Mesendoderm (in vitro differentiated cells): Measurements from ENCODE around the gene RPP38.

Experiments
- DNase-seq: peaks from one replicate; pipeline ENCODE4 v3.0.0; 2013
- H2AK5ac ChIP-seq: 2 replicates; pipeline ENCODE4 v1.6.1; 2013; ENCODE audit warnings: low read length, inconsistent platforms
- H2BK120ac ChIP-seq: 2 replicates; pipeline ENCODE4 v1.6.1; 2013; ENCODE audit warnings: low read depth, mild to moderate bottlenecking, low read length, moderate library complexity, mixed read lengths
- H2BK15ac ChIP-seq: replicated peaks from 2 replicates; pipeline ENCODE4 v1.6.1; 2013; ENCODE audit warnings: low read depth, mild to moderate bottlenecking, moderate library complexity
- H2BK5ac ChIP-seq: 2 replicates; pipeline ENCODE4 v1.6.1; 2013; ENCODE audit warnings: low read length, inconsistent platforms
- H3K18ac ChIP-seq: 2 replicates; pipeline ENCODE4 v1.6.1; 2013; ENCODE audit warnings: mild to moderate bottlenecking, low read length, mixed read lengths
- H3K23ac ChIP-seq: one replicate; pipeline ENCODE4 v1.6.1; 2013; ENCODE audit warnings: low read length
- H3K27ac ChIP-seq: 2 replicates; pipeline ENCODE4 v1.5.1; 2013; ENCODE audit warnings: low read depth, mild to moderate bottlenecking, inconsistent platforms, low read length, moderate library complexity
- H3K27me3 ChIP-seq: 2 replicates; pipeline ENCODE4 v1.6.1; 2013; ENCODE audit warnings: low read length, control low read depth, mild to moderate bottlenecking, inconsistent platforms; ENCODE audit not compliant: insufficient read depth, poor library complexity
- H3K36me3 ChIP-seq: 2 replicates; pipeline ENCODE4 v1.6.1; 2013; ENCODE audit warnings: low read length, inconsistent platforms; ENCODE audit not compliant: control insufficient read depth, insufficient read depth
- H3K4ac ChIP-seq: one replicate; pipeline ENCODE4 v1.6.1; 2013; ENCODE audit warnings: low read depth, mild to moderate bottlenecking, low read length, moderate library complexity
- H3K4me1 ChIP-seq: 2 replicates; pipeline ENCODE4 v1.6.1; 2013; ENCODE audit warnings: low read depth, low read length, inconsistent platforms; ENCODE audit not compliant: control insufficient read depth
- H3K4me2 ChIP-seq: 2 replicates; pipeline ENCODE4 v1.6.1; 2013; ENCODE audit warnings: low read length
- H3K4me3 ChIP-seq: 2 replicates; pipeline ENCODE4 v1.5.1; 2013; ENCODE audit warnings: mild to moderate bottlenecking, low read length
- H3K56ac ChIP-seq: one replicate; pipeline ENCODE4 v1.6.1; 2013; ENCODE audit warnings: low read length
- H3K79me1 ChIP-seq: 2 replicates; pipeline ENCODE4 v1.6.1; 2013; ENCODE audit warnings: low read length, inconsistent platforms
- H3K79me2 ChIP-seq: 2 replicates; pipeline ENCODE4 v1.6.1; 2013; ENCODE audit warnings: mild to moderate bottlenecking, low read length; ENCODE audit not compliant: control insufficient read depth, insufficient read depth
- H3K9ac ChIP-seq: 2 replicates; pipeline ENCODE4 v1.6.1; 2013; ENCODE audit warnings: low read length, inconsistent platforms
- H4K5ac ChIP-seq: one replicate; pipeline ENCODE4 v1.6.1; 2013; ENCODE audit warnings: low read length
- H4K8ac ChIP-seq: one replicate; pipeline ENCODE4 v1.6.1; 2013; ENCODE audit warnings: low read depth, mild to moderate bottlenecking, control low read depth, low read length, moderate library complexity
- WGBS: extraction: QIAGEN DNeasy Blood & Tissue Kit; methylation state at CpG from one replicate; pipeline ENCODE4 v1.1.7; 2013; ENCODE audit warnings: low lambda C conversion rate, missing lambda C conversion rate; ENCODE audit not compliant: insufficient coverage; ENCODE audit errors: extremely low coverage; 5-methylcytosine and 5-hydroxymethylcytosine counted together

RPP38 gene

DNA sequence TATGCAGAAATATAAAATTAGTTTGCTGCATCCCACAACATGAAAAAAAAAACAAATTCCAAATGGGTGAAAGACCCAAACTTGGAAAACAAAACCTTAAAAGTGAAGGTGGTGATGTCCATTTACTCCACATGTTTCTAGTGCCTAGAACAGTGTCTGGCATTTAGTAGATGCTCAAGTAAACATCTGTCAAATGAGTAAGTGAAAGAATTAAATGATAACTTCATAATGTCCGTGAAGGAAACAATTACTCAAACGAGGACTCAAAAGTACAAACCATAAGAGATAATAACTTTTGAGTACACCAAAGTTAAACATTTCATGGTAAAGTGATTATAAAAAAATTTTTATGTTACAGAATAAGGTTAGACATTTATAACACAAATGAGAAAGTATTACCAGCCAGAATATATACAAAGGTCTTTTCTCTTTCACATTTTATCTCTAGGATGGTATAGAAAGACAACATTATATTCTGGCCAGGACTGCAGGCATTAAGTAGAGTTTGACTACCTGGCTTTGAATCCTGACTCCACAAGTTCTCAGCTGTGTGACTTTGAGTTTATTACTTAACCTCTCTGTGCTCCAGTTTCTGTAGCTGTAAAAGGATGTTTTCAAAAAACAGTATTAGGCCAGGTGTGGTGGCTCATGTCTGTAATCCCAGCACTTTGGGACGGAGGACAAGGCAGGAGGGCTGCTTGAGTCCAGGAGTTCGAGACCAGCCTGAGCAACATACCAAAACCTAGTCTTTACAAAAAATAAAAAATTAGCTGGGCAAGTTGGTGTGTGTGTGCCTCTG, 50.6 kb downstream of the RPP38 start:
- Histone ChIP-seq H3K79me2 (peaks cover 4% of the 10 kb centered on the region), H3K56ac (no peak overlapping the region), H3K18ac (no peak overlapping the region), H3K79me1 (peaks cover 13% of the 10 kb centered on the region), H3K4me2 (no peak overlapping the region), H2BK120ac (no peak overlapping the region), H3K4me1 (no peaks in the 10 kb centered on the region), H3K36me3 (no peaks in the 10 kb centered on the region), H3K27ac (no peak overlapping the region), H4K5ac (no peak overlapping the region), H2AK5ac (no peak overlapping the region), H3K23ac (no peak overlapping the region), H3K4me3 (no peak overlapping the region), H3K4ac (no peak overlapping the region), H2BK15ac (no peak overlapping the region), H4K8ac (no peak overlapping the region), H3K9ac (no peak overlapping the region), H2BK5ac (no peak overlapping the region), H3K27me3 (no peaks in the 10 kb centered on the region)
- no CpG with 5 or more reads among the region's 4 CpGs for WGBS
- no peak for DNase-seq

GRCh38 chr10:15149042-15149771, 52.1 kb downstream of the RPP38 start:
- no peaks in the 10 kb centered on the region for H3K4me1 ChIP-seq
- DNase-seq = no peak
- no peaks in the 10 kb centered on the region for H3K36me3 ChIP-seq
- no peaks in the 10 kb centered on the region for H3K27me3 ChIP-seq
- no peak overlapping the region for H2AK5ac ChIP-seq
- no peak overlapping the region for H3K4me2 ChIP-seq
- H4K8ac ChIP-seq = no peak overlapping the region
- H3K79me2 ChIP-seq = peaks cover 4% of the 10 kb centered on the region
- H2BK15ac ChIP-seq = no peak overlapping the region
- no peak overlapping the region for H3K18ac ChIP-seq
- no peak overlapping the region for H3K4me3 ChIP-seq
- no peak overlapping the region for H3K9ac ChIP-seq
- H3K4ac ChIP-seq = no peak overlapping the region
- H4K5ac ChIP-seq = no peak overlapping the region
- WGBS = no CpG with 5 or more reads among the region's 10 CpGs
- H2BK5ac ChIP-seq = no peak overlapping the region
- H3K23ac ChIP-seq = no peak overlapping the region
- no peak overlapping the region for H3K56ac ChIP-seq
- H3K79me1 ChIP-seq = peaks cover 11% of the 10 kb centered on the region
- no peak overlapping the region for H3K27ac ChIP-seq
- H2BK120ac ChIP-seq = no peak overlapping the region

DNA sequence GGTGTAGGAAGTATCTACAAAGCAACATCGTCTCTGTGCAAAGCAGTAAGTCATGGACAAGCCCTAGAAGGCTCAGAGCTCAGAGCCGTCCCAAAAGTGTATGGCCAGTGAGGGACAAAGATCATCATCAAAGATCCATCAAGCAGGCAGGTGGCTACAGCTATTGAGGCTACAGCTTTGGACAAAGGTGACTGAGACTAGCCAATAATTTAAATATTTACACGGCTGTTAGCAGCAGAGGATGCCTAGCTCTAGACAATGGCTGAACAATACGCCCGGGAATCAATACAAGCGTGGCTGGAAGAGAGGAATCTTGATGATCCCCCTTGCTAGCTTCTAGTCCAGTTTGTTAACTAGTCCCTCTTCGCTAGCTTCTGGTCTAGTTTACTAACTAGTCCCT, 53.4 kb downstream of the RPP38 start:
- Histone ChIP-seq H3K23ac (no peak overlapping the region), H3K36me3 (no peaks in the 10 kb centered on the region), H3K4me2 (no peak overlapping the region), H2BK5ac (no peak overlapping the region), H3K4ac (no peak overlapping the region), H2AK5ac (no peak overlapping the region), H4K8ac (no peak overlapping the region), H4K5ac (no peak overlapping the region), H3K18ac (no peak overlapping the region), H3K4me3 (no peak overlapping the region), H3K79me1 (peaks cover 11% of the 10 kb centered on the region), H3K27ac (no peak overlapping the region), H3K79me2 (peaks cover 4% of the 10 kb centered on the region), H3K27me3 (no peaks in the 10 kb centered on the region), H2BK120ac (no peak overlapping the region), H3K56ac (no peak overlapping the region), H3K9ac (no peak overlapping the region), H3K4me1 (no peaks in the 10 kb centered on the region), H2BK15ac (no peak overlapping the region)
- WGBS = no CpG with 5 or more reads among the region's 7 CpGs
- DNase-seq = no peak

DNA sequence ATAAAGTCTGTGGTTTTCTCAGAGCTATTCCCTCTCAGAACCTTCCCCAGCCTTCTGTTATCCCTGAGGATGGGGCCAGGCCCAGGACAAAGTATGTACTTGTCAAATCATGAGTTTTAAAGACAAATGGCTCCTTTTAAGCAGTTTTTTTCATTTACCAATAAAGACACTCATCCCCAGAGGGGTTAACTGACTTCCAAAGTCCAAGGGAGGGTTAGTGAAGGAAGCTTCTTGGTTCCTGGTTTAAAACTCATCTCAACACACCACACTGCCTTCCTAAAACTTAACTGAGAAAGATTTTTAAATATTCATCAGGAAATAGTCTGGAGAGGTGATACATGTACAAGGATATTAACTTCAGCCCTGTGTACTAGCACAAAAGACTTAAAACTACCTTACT, 55.4 kb downstream of the RPP38 start:
- no peak for DNase-seq
- Histone ChIP-seq H3K36me3 (no peaks in the 10 kb centered on the region), H3K79me2 (peaks cover 4% of the 10 kb centered on the region), H3K4me3 (no peak overlapping the region), H3K79me1 (peaks cover 14% of the 10 kb centered on the region), H3K4me2 (no peak overlapping the region), H2BK120ac (no peak overlapping the region), H2BK15ac (no peak overlapping the region), H4K5ac (no peak overlapping the region), H3K23ac (no peak overlapping the region), H3K18ac (no peak overlapping the region), H2AK5ac (no peak overlapping the region), H3K4me1 (no peaks in the 10 kb centered on the region), H2BK5ac (no peak overlapping the region), H3K56ac (no peak overlapping the region), H3K27me3 (no peaks in the 10 kb centered on the region), H3K9ac (no peak overlapping the region), H3K4ac (no peak overlapping the region), H4K8ac (no peak overlapping the region), H3K27ac (no peak overlapping the region)
